ENCODE measurements around the gene NCR2.

DNA sequence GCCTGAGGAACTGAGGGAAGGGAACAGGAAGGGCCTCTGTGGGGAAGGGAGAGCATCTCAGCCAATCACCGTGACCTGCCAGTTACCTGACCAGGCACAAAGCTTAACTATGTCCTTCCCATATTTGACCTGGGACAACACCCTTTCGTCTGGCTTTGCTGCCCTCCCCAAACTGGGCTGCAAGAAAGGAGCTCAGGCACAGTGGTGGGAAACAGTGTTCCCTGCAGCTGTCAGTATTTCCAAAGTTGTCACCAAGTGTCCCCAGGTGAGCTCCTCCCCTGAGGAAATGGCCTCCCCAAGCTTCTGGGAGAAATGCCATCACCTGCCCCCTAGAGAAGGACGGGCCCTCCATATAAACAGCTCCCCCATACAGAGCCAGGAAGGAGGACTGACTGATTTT lies 17.9 kb downstream of the NCR2 start:
- no peak for TF ChIP-seq POLR2AphosphoS5 (IDR thresholded peaks at IDR 0.05; ENCODE audit: borderline replicate concordance, low read depth, low read length)
- TF ChIP-seq EZH2 (IDR thresholded peaks at IDR 0.05): no peak
- TF ChIP-seq FOXP2 (optimal IDR thresholded peaks at IDR 0.05; ENCODE audit: control extremely low read depth, extremely low read length, insufficient read depth): no peak

All from SK-N-MC (cell line).